HepG2 (cell line): ENCODE data around the gene EXOC3L4. TPM values are rescaled to one million over a fixed set of nuclear protein-coding genes. Genes with fewer than 3 reads are reported as not detected.

Experiments used
- AKAP8 ChIP-seq: sonication (generic); formaldehyde crosslinking; IDR thresholded peaks from 2 replicates; pipeline ENCODE4 v1.5.1; 2020; ENCODE audit warnings: mild to moderate bottlenecking, missing genetic modification reagents
- DNMT3B ChIP-seq: conservative IDR thresholded peaks from 2 replicates; pipeline ENCODE4 v1.6.1; 2016; ENCODE audit warnings: missing biosample characterization, control low read depth
- GATAD2A ChIP-seq: IDR thresholded peaks from 2 replicates; pipeline ENCODE4 v1.6.1; 2016
- HNF4G ChIP-seq, 2 experiments: sonication (generic) in 1 of 2; formaldehyde crosslinking in 1 of 2; IDR thresholded peaks; 2 replicates each; pipeline versions ENCODE4 v1.4.0 to v1.6.1; 2011 to 2020; ENCODE audit warnings: borderline replicate concordance in 2 of 2, low read depth in 2 of 2, mild to moderate bottlenecking in 2 of 2, low read length in 1 of 2, missing genetic modification reagents in 1 of 2, moderate library complexity in 1 of 2
- MBNL3 ChIP-seq: fragments of 250-450 bp; sonication (Bioruptor Pico); conservative IDR thresholded peaks from 2 replicates; pipeline ENCODE4 v1.8.0; 2022; ENCODE audit warnings: mild to moderate bottlenecking, inconsistent platforms
- MXI1 ChIP-seq: IDR thresholded peaks from 3 replicates; pipeline ENCODE4 v1.6.1; 2012; ENCODE audit warnings: low read depth, low read length, inconsistent platforms, borderline replicate concordance
- SALL1 ChIP-seq: sonication (generic); formaldehyde crosslinking; IDR thresholded peaks from 2 replicates; pipeline ENCODE4 v1.8.0; 2022; ENCODE audit warnings: mild to moderate bottlenecking, missing genetic modification reagents
- TMF1 ChIP-seq: sonication (generic); formaldehyde crosslinking; IDR thresholded peaks from 2 replicates; pipeline ENCODE4 v1.8.1; 2022; ENCODE audit warnings: low read depth, missing genetic modification reagents
- ZNF24 ChIP-seq: fragments of 450-650 bp; IDR thresholded peaks from 2 replicates; pipeline ENCODE4 v1.6.1; 2017; ENCODE audit warnings: antibody characterized with exemption, mild to moderate bottlenecking
- ZNF7 ChIP-seq: IDR thresholded peaks from 2 replicates; pipeline ENCODE4 v1.6.1; 2016; ENCODE audit warnings: missing biosample characterization, missing genetic modification reagents
- ZNF75D ChIP-seq: sonication (generic); formaldehyde crosslinking; IDR thresholded peaks from 2 replicates; pipeline ENCODE4 v1.8.1; 2023; ENCODE audit warnings: missing genetic modification reagents, mild to moderate bottlenecking, borderline replicate concordance
- ZNF841 ChIP-seq: sonication (generic); formaldehyde crosslinking; IDR thresholded peaks from 2 replicates; pipeline ENCODE4 v1.8.1; 2023; ENCODE audit warnings: missing genetic modification reagents, borderline replicate concordance
- polyA plus RNA-seq, 8 experiments: library from polyadenylated mRNA; depleted of rRNA in 3 of 8; stranded (reverse) in 7 of 8; unstranded in 1 of 8; fragments of >200 nt; fragmentation: Illumina TruSeq in 4 of 8; extraction: Trizol in 4 of 8; gene quantifications; 2 replicates each; pipeline versions ENCODE4 v1.2.1 to v1.2.3, GENCODE V29; 2011 to 2016; ENCODE audit warnings: low read depth in 4 of 8, missing spikeins in 1 of 8, mixed read lengths in 1 of 8; ENCODE audit not compliant: insufficient read depth in 1 of 8
- total RNA-seq, 5 experiments: library from RNA; depleted of rRNA; stranded (reverse); fragments of >200 nt; fragmentation: Illumina TruSeq; extraction: Trizol; gene quantifications; 2 replicates each; pipeline ENCODE4 v1.2.3, GENCODE V29; 2016; ENCODE audit warnings: low read depth in 1 of 5
- TF ChIP-seq, protein P1 (sequence below): sonication (generic); formaldehyde crosslinking; IDR thresholded peaks from 2 replicates; pipeline ENCODE4 v1.9.0; 2022; ENCODE audit warnings: missing genetic modification reagents, mild to moderate bottlenecking, borderline replicate concordance
- TF ChIP-seq, protein P2 (sequence below): sonication (generic); formaldehyde crosslinking; IDR thresholded peaks from 2 replicates; pipeline ENCODE4 v1.5.1; 2020; ENCODE audit warnings: mild to moderate bottlenecking, missing genetic modification reagents, borderline replicate concordance
- TF ChIP-seq, protein P3 (sequence below): sonication (generic); formaldehyde crosslinking; IDR thresholded peaks from 2 replicates; pipeline ENCODE4 v1.9.0; 2022; ENCODE audit warnings: low read depth, missing genetic modification reagents
- TF ChIP-seq, protein P4 (sequence below): sonication (generic); formaldehyde crosslinking; conservative IDR thresholded peaks from 2 replicates; pipeline ENCODE4 v1.4.0; 2020; ENCODE audit warnings: mild to moderate bottlenecking, missing genetic modification reagents, moderate library complexity
- TF ChIP-seq, protein P5 (sequence below): IDR thresholded peaks from 2 replicates; pipeline ENCODE4 v1.6.1; 2012; ENCODE audit warnings: inconsistent platforms

EXOC3L4 gene
- total and polyA plus RNA-seq, 2 of the 13 experiments (the other 11 are each of a cell fraction or from before 2014, with no cell fraction given), result 11.8 to 27.0 TPM

DNA sequence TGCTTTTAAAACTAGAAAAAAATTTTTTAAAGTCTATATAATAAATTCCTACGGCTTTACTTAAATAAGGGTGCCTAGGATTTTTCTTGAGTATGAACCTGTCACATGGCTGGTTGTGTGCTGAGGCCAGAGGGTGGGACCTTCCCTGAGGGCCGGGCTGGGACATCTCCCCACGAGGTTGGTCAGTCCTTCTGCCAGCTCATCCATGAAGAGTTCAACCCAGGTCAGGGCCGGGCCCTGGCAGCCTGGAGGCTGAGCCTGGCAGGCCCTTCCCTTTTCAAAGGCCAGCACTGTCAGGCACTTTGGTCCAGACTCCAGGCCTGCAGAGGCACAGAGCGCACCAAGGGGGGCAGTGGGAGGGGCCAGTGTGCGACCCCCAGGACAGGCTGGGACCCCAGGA lies 60.5 kb downstream of the EXOC3L4 start (continued):
- TF ChIP-seq, protein P1, sequence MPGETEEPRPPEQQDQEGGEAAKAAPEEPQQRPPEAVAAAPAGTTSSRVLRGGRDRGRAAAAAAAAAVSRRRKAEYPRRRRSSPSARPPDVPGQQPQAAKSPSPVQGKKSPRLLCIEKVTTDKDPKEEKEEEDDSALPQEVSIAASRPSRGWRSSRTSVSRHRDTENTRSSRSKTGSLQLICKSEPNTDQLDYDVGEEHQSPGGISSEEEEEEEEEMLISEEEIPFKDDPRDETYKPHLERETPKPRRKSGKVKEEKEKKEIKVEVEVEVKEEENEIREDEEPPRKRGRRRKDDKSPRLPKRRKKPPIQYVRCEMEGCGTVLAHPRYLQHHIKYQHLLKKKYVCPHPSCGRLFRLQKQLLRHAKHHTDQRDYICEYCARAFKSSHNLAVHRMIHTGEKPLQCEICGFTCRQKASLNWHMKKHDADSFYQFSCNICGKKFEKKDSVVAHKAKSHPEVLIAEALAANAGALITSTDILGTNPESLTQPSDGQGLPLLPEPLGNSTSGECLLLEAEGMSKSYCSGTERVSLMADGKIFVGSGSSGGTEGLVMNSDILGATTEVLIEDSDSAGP (CRISPR knock-in tag), result 0 out of 2 replicates have a peak, but pooled peaks have one; percentile 4
- TF ChIP-seq, protein P2, sequence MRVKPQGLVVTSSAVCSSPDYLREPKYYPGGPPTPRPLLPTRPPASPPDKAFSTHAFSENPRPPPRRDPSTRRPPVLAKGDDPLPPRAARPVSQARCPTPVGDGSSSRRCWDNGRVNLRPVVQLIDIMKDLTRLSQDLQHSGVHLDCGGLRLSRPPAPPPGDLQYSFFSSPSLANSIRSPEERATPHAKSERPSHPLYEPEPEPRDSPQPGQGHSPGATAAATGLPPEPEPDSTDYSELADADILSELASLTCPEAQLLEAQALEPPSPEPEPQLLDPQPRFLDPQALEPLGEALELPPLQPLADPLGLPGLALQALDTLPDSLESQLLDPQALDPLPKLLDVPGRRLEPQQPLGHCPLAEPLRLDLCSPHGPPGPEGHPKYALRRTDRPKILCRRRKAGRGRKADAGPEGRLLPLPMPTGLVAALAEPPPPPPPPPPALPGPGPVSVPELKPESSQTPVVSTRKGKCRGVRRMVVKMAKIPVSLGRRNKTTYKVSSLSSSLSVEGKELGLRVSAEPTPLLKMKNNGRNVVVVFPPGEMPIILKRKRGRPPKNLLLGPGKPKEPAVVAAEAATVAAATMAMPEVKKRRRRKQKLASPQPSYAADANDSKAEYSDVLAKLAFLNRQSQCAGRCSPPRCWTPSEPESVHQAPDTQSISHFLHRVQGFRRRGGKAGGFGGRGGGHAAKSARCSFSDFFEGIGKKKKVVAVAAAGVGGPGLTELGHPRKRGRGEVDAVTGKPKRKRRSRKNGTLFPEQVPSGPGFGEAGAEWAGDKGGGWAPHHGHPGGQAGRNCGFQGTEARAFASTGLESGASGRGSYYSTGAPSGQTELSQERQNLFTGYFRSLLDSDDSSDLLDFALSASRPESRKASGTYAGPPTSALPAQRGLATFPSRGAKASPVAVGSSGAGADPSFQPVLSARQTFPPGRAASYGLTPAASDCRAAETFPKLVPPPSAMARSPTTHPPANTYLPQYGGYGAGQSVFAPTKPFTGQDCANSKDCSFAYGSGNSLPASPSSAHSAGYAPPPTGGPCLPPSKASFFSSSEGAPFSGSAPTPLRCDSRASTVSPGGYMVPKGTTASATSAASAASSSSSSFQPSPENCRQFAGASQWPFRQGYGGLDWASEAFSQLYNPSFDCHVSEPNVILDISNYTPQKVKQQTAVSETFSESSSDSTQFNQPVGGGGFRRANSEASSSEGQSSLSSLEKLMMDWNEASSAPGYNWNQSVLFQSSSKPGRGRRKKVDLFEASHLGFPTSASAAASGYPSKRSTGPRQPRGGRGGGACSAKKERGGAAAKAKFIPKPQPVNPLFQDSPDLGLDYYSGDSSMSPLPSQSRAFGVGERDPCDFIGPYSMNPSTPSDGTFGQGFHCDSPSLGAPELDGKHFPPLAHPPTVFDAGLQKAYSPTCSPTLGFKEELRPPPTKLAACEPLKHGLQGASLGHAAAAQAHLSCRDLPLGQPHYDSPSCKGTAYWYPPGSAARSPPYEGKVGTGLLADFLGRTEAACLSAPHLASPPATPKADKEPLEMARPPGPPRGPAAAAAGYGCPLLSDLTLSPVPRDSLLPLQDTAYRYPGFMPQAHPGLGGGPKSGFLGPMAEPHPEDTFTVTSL, result 0 out of 2 replicates have a peak, but pooled peaks have one; percentile 21
- TF ChIP-seq ZNF841, result no peak
- TF ChIP-seq ZNF24, result no peak
- TF ChIP-seq, protein P3, sequence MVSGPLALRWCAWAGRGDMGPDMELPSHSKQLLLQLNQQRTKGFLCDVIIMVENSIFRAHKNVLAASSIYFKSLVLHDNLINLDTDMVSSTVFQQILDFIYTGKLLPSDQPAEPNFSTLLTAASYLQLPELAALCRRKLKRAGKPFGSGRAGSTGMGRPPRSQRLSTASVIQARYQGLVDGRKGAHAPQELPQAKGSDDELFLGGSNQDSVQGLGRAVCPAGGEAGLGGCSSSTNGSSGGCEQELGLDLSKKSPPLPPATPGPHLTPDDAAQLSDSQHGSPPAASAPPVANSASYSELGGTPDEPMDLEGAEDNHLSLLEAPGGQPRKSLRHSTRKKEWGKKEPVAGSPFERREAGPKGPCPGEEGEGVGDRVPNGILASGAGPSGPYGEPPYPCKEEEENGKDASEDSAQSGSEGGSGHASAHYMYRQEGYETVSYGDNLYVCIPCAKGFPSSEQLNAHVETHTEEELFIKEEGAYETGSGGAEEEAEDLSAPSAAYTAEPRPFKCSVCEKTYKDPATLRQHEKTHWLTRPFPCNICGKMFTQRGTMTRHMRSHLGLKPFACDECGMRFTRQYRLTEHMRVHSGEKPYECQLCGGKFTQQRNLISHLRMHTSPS (CRISPR knock-in tag), result peak; percentile 91
- no peak for TF ChIP-seq ZNF75D (CRISPR knock-in tag)
- 0 out of 2 replicates have a peak, but pooled peaks have one; percentile 14 for TF ChIP-seq SALL1 (CRISPR knock-in tag)
- no peak for TF ChIP-seq ZNF7 (CRISPR knock-in tag)
- TF ChIP-seq, protein P4, sequence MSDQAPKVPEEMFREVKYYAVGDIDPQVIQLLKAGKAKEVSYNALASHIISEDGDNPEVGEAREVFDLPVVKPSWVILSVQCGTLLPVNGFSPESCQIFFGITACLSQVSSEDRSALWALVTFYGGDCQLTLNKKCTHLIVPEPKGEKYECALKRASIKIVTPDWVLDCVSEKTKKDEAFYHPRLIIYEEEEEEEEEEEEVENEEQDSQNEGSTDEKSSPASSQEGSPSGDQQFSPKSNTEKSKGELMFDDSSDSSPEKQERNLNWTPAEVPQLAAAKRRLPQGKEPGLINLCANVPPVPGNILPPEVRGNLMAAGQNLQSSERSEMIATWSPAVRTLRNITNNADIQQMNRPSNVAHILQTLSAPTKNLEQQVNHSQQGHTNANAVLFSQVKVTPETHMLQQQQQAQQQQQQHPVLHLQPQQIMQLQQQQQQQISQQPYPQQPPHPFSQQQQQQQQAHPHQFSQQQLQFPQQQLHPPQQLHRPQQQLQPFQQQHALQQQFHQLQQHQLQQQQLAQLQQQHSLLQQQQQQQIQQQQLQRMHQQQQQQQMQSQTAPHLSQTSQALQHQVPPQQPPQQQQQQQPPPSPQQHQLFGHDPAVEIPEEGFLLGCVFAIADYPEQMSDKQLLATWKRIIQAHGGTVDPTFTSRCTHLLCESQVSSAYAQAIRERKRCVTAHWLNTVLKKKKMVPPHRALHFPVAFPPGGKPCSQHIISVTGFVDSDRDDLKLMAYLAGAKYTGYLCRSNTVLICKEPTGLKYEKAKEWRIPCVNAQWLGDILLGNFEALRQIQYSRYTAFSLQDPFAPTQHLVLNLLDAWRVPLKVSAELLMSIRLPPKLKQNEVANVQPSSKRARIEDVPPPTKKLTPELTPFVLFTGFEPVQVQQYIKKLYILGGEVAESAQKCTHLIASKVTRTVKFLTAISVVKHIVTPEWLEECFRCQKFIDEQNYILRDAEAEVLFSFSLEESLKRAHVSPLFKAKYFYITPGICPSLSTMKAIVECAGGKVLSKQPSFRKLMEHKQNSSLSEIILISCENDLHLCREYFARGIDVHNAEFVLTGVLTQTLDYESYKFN (CRISPR knock-in tag), result peak; percentile 25; the same call in 1 of the 2 replicates
- no peak for TF ChIP-seq DNMT3B (CRISPR knock-in tag)
- no peak for TF ChIP-seq AKAP8
- no peak for TF ChIP-seq TMF1 (CRISPR knock-in tag)
- TF ChIP-seq HNF4G (IDR thresholded peaks at IDR 0.05; ENCODE audit: borderline replicate concordance, low read depth, low read length), result no peak
- TF ChIP-seq HNF4G (CRISPR knock-in tag; IDR thresholded peaks at IDR 0.05; ENCODE audit: borderline replicate concordance, low read depth), result no peak
- TF ChIP-seq GATAD2A, result peak; percentile 15; the same call in 1 of the 2 replicates
- TF ChIP-seq MXI1, result peak; percentile 59; the same call in 1 of the 3 replicates
- TF ChIP-seq MBNL3 (CRISPR knock-in tag), result no peak
- TF ChIP-seq, protein P5, sequence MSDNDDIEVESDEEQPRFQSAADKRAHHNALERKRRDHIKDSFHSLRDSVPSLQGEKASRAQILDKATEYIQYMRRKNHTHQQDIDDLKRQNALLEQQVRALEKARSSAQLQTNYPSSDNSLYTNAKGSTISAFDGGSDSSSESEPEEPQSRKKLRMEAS, result peak; percentile 40; the same call in 1 of the 2 replicates
